Measurements from ENCODE around the gene SLC25A52. TPM values are rescaled to one million over a fixed set of nuclear protein-coding genes. Genes with fewer than 3 reads are reported as not detected.
"Not testable (repeated sequence)": the region's sequence is repeated elsewhere in the genome, so short reads cannot be mapped to it uniquely, and the experiment has no call there.

Gene SLC25A52
- total and polyA plus RNA-seq, 2 donors (not counting 3 experiments of a cell fraction or from before 2014, with no cell fraction given): 0.06 TPM; not detected in 1

GRCh38 chr18:31801078-31801477 lies 40.4 kb upstream of the SLC25A52 start:
- DNase-seq (ENCODE audit: low read depth, low spot score): no peak
- FAIRE-seq: no peak
- no TSS peak for BruUV-seq (replicated peaks)
- Histone ChIP-seq H3K4me2 (ENCODE audit: insufficient read depth, low read length) (no peak overlapping the region), H3K9me1 (replicated peaks; ENCODE audit: control insufficient read depth, extremely low read depth, insufficient read depth, low read length) (no peaks in the 10 kb centered on the region), H3K79me2 (ENCODE audit: control insufficient read depth, insufficient read depth, low read length) (no peaks in the 10 kb centered on the region), H3K27me3 (ENCODE audit: control insufficient read depth in 2 of 2, insufficient read depth in 2 of 2, low read length in 2 of 2) (peaks cover 0 to 1% of the 10 kb centered on the region in 2 experiments), H3K36me3 (ENCODE audit: control insufficient read depth in 2 of 2, extremely low read depth in 1 of 2, insufficient read depth in 2 of 2, low read length in 2 of 2) (no peaks in the 10 kb centered on the region), H3K4me3 (replicated peaks in 1 of 3; ENCODE audit: insufficient read depth in 1 of 3, low read depth in 1 of 3, low read length in 3 of 3) (no peak overlapping the region), H3K4me1 (ENCODE audit: control insufficient read depth, extremely low read depth, insufficient read depth, low read length) (no peaks in the 10 kb centered on the region), H3K9me3 (replicated peaks; ENCODE audit: control insufficient read depth, insufficient read depth, low read length) (no peaks in the 10 kb centered on the region), H3K9ac (replicated peaks; ENCODE audit: extremely low read depth, insufficient read depth, low read length) (no peak overlapping the region), H4K20me1 (replicated peaks; ENCODE audit: control insufficient read depth, extremely low read depth, insufficient read depth, low read length) (no peaks in the 10 kb centered on the region), H2AFZ (ENCODE audit: low read depth, low read length) (no peak overlapping the region), H3K27ac (ENCODE audit: insufficient read depth, low read depth, low read length) (no peak overlapping the region)
- POLR2A ChIA-PET: no interaction called here
- TF ChIP-seq MYC (IDR thresholded peaks at IDR 0.05; ENCODE audit: low read depth, low read length): no peak
- TF ChIP-seq POLR2A (IDR thresholded peaks at IDR 0.05; ENCODE audit: low read depth, low read length): no peak
- no peak for TF ChIP-seq GATA2 (IDR thresholded peaks at IDR 0.05; ENCODE audit: insufficient read depth, insufficient read length, low read depth, low read length)
- TF ChIP-seq POLR2AphosphoS5 (IDR thresholded peaks at IDR 0.05; ENCODE audit: insufficient read depth, low read depth, low read length): no peak
- dilution Hi-C loops (cut with MboI; ENCODE audit: extremely low pct_ligation_motif_present, low sequenced_read_pairs): no loop called here
- intact Hi-C loops (cut with micrococcal nuclease): no loop called here
- CTCF ChIA-PET: interaction anchor here (1.5 kb wide), 1 partner anchor 19 kb away, joined by 5 read pairs; no protein-coding TSS in a partner anchor

GRCh38 chr18:31799257-31799656 lies 38.6 kb upstream of the SLC25A52 start:
- H4K20me1 ChIP-seq (replicated peaks; ENCODE audit: control insufficient read depth, extremely low read depth, insufficient read depth, low read length); H3K27ac ChIP-seq (ENCODE audit: insufficient read depth, low read depth, low read length); H3K79me2 ChIP-seq (ENCODE audit: control insufficient read depth, insufficient read depth, low read length); BruUV-seq (replicated peaks); H2AFZ ChIP-seq (ENCODE audit: low read depth, low read length); H3K9me1 ChIP-seq (replicated peaks; ENCODE audit: control insufficient read depth, extremely low read depth, insufficient read depth, low read length); CTCF ChIA-PET; H3K9me3 ChIP-seq (replicated peaks; ENCODE audit: control insufficient read depth, insufficient read depth, low read length); H3K4me1 ChIP-seq (ENCODE audit: control insufficient read depth, extremely low read depth, insufficient read depth, low read length); H3K27me3 ChIP-seq (ENCODE audit: control insufficient read depth in 2 of 2, insufficient read depth in 2 of 2, low read length in 2 of 2); intact Hi-C loops (cut with micrococcal nuclease); H3K9ac ChIP-seq (replicated peaks; ENCODE audit: extremely low read depth, insufficient read depth, low read length); H3K4me2 ChIP-seq (ENCODE audit: insufficient read depth, low read length); dilution Hi-C loops (cut with MboI; ENCODE audit: extremely low pct_ligation_motif_present, low sequenced_read_pairs); H3K36me3 ChIP-seq (ENCODE audit: control insufficient read depth in 2 of 2, extremely low read depth in 1 of 2, insufficient read depth in 2 of 2, low read length in 2 of 2); FAIRE-seq; H3K4me3 ChIP-seq (replicated peaks in 1 of 3; ENCODE audit: insufficient read depth in 1 of 3, low read depth in 1 of 3, low read length in 3 of 3); DNase-seq (ENCODE audit: low read depth, low spot score); POLR2A ChIA-PET: not testable (repeated sequence)
